SK-N-SH (cell line): Measurements from ENCODE around the gene B3GNT5. TPM values are rescaled to one million over a fixed set of nuclear protein-coding genes. Genes with fewer than 3 reads are reported as not detected.

Experiments
- CTCF ChIA-PET: fragments of 300-600, 350-600 bp; formaldehyde crosslinking; extraction: SDS; loops from one replicate; lab custom pipeline; 2021; lab: Yijun Ruan, JAX
- POLR2A ChIA-PET: fragments of 350-600 bp; sonication (Branson Sonifier 250); formaldehyde crosslinking; extraction: SDS; loops from one replicate; lab custom pipeline; 2020; ENCODE audit warnings: antibody characterized with exemption, inconsistent platforms; lab: Yijun Ruan, JAX
- DNase-seq: peaks from one replicate; pipeline ENCODE4 v3.0.0; 2012
- H2AFZ ChIP-seq: fragments of 200-600 bp; sonication (generic); 2 replicates; pipeline ENCODE4 v1.8.1; 2016; ENCODE audit warnings: antibody characterized with exemption, mild to moderate bottlenecking, low read depth
- H3F3A ChIP-seq: fragments of 200-600 bp; sonication (generic); replicated peaks from 2 replicates; pipeline ENCODE3; 2016; ENCODE audit warnings: antibody characterized with exemption, mild to moderate bottlenecking; ENCODE audit not compliant: insufficient read depth
- H3K27ac ChIP-seq, 2 experiments: fragments of 200-500 bp in 1 of 2; fragments of 200-600 bp in 1 of 2; sonication (Bioruptor generic) in 1 of 2; sonication (generic), shearing (Covaris generic) in 1 of 2; 2 replicates each; pipeline versions ENCODE4 v1.5.1 to v1.6.1; 2014 to 2016; ENCODE audit warnings: low read depth in 2 of 2, inconsistent platforms in 1 of 2, low read length in 1 of 2, mild to moderate bottlenecking in 1 of 2, mixed read lengths in 1 of 2
- H3K27me3 ChIP-seq: fragments of 200-600 bp; sonication (generic), shearing (Covaris generic); 2 replicates; pipeline ENCODE4 v1.6.1; 2016; ENCODE audit warnings: mixed run types; ENCODE audit not compliant: insufficient read depth
- H3K36me3 ChIP-seq, 2 experiments: fragments of 200-500 bp in 1 of 2; fragments of 200-600 bp in 1 of 2; sonication (Bioruptor generic) in 1 of 2; sonication (generic) in 1 of 2; replicated peaks in 1 of 2; 2 replicates each; pipeline versions ENCODE3 to v1.5.1; 2014 to 2016; ENCODE audit warnings: low read length in 1 of 2, mild to moderate bottlenecking in 1 of 2; ENCODE audit not compliant: insufficient read depth in 2 of 2, control insufficient read depth in 1 of 2
- H3K4me1 ChIP-seq, 2 experiments: fragments of 200-500 bp in 1 of 2; fragments of 200-600 bp in 1 of 2; sonication (Bioruptor generic) in 1 of 2; sonication (generic), shearing (Covaris generic) in 1 of 2; 2 replicates each; pipeline versions ENCODE4 v1.5.1 to v1.6.1; 2014 to 2016; ENCODE audit warnings: low read depth in 1 of 2, low read length in 1 of 2, mixed run types in 1 of 2; ENCODE audit not compliant: insufficient read depth in 2 of 2, control insufficient read depth in 1 of 2
- H3K4me2 ChIP-seq: fragments of 200-600 bp; sonication (generic), shearing (Covaris generic); 2 replicates; pipeline ENCODE4 v1.6.1; 2017; ENCODE audit warnings: mixed run types
- H3K4me3 ChIP-seq, 2 experiments: fragments of 200-500 bp in 1 of 2; fragments of 200-600 bp in 1 of 2; sonication (Bioruptor generic) in 1 of 2; sonication (generic), shearing (Covaris generic) in 1 of 2; 2 replicates each; pipeline versions ENCODE4 v1.5.1 to v1.8.1; 2014 to 2016; ENCODE audit warnings: low read depth in 2 of 2, inconsistent platforms in 1 of 2, low read length in 1 of 2, mild to moderate bottlenecking in 1 of 2, mixed read lengths in 1 of 2, moderate library complexity in 1 of 2
- H3K79me2 ChIP-seq: fragments of 200-600 bp; sonication (generic); 2 replicates; pipeline ENCODE4 v1.8.1; 2017; ENCODE audit warnings: mild to moderate bottlenecking; ENCODE audit not compliant: insufficient read depth
- H3K9ac ChIP-seq: fragments of 200-600 bp; sonication (generic); 2 replicates; pipeline ENCODE4 v1.6.1; 2017; ENCODE audit warnings: mixed run types
- H3K9me2 ChIP-seq: fragments of 200-600 bp; sonication (generic); 2 replicates; pipeline ENCODE4 v1.6.1; 2017; ENCODE audit warnings: mixed run types
- H3K9me3 ChIP-seq: fragments of 200-600 bp; sonication (generic); 2 replicates; pipeline ENCODE4 v1.6.1; 2017; ENCODE audit warnings: mixed run types, mild to moderate bottlenecking, moderate library complexity
- H4K20me1 ChIP-seq: fragments of 200-600 bp; sonication (generic); 2 replicates; pipeline ENCODE4 v1.6.1; 2017; ENCODE audit warnings: mild to moderate bottlenecking, mixed run types; ENCODE audit not compliant: insufficient read depth
- CHD2 ChIP-seq: fragments of 150-350 bp; IDR thresholded peaks from 2 replicates; pipeline ENCODE4 v1.6.1; 2018; ENCODE audit warnings: low read length; ENCODE audit not compliant: partially characterized antibody
- EZH2phosphoT487 ChIP-seq: fragments of 200-600 bp; sonication (generic); IDR thresholded peaks from 2 replicates; pipeline ENCODE4 v1.6.1; 2017; ENCODE audit warnings: low read depth, mixed run types, mild to moderate bottlenecking, antibody characterized with exemption, moderate library complexity, borderline replicate concordance
- FOXJ3 ChIP-seq: sonication (generic); formaldehyde crosslinking; IDR thresholded peaks from 2 replicates; pipeline ENCODE4 v1.5.1; 2020; ENCODE audit warnings: mild to moderate bottlenecking, missing genetic modification reagents
- GABPA ChIP-seq: IDR thresholded peaks from 2 replicates; pipeline ENCODE4 v1.4.0; 2012; ENCODE audit warnings: low read depth, mild to moderate bottlenecking
- MEF2A ChIP-seq: IDR thresholded peaks from 2 replicates; pipeline ENCODE4 v1.4.0; 2012; ENCODE audit warnings: low read depth, borderline replicate concordance
- NFIC ChIP-seq: IDR thresholded peaks from 2 replicates; pipeline ENCODE4 v1.4.0; 2012; ENCODE audit warnings: borderline replicate concordance
- NRF1 ChIP-seq: IDR thresholded peaks from 2 replicates; pipeline ENCODE4 v1.6.1; 2012; ENCODE audit warnings: low read depth, mild to moderate bottlenecking, low read length
- RCOR1 ChIP-seq: fragments of 150-350 bp; IDR thresholded peaks from 2 replicates; pipeline ENCODE4 v1.6.1; 2017; ENCODE audit warnings: antibody characterized with exemption, low read length
- RXRA ChIP-seq: IDR thresholded peaks from 2 replicates; pipeline ENCODE4 v1.4.0; 2012; ENCODE audit warnings: low read depth, mild to moderate bottlenecking, borderline replicate concordance
- SMC3 ChIP-seq: IDR thresholded peaks from 2 replicates; pipeline ENCODE4 v1.6.1; 2012; ENCODE audit warnings: low read depth, low read length, improper control_type of control experiment
- TAF1 ChIP-seq: IDR thresholded peaks from 2 replicates; pipeline ENCODE4 v1.6.1; 2012; ENCODE audit warnings: low read depth, mild to moderate bottlenecking, low read length, moderate library complexity, borderline replicate concordance
- TCF12 ChIP-seq: IDR thresholded peaks from 2 replicates; pipeline ENCODE4 v1.4.0; 2012
- TEAD4 ChIP-seq: IDR thresholded peaks from 2 replicates; pipeline ENCODE4 v1.4.0; 2012; ENCODE audit warnings: mild to moderate bottlenecking, borderline replicate concordance; ENCODE audit not compliant: insufficient read depth
- YY1 ChIP-seq: IDR thresholded peaks from 2 replicates; pipeline ENCODE4 v1.4.0; 2012; ENCODE audit warnings: low read depth, mild to moderate bottlenecking
- WGBS: methylation state at CpG from one replicate; pipeline ENCODE4 v1.1.6; 2017; ENCODE audit warnings: low lambda C conversion rate; 5-methylcytosine and 5-hydroxymethylcytosine counted together
- polyA plus RNA-seq, 3 experiments: library from polyadenylated mRNA; depleted of rRNA; stranded (reverse); fragments of >200 nt; gene quantifications; 2 replicates each; pipeline ENCODE4 v1.2.3, GENCODE V29; 2012
- TF ChIP-seq, protein P1 (sequence below): IDR thresholded peaks from 2 replicates; pipeline ENCODE4; 2012
- TF ChIP-seq, protein P2 (sequence below): fragments of 150-350 bp; IDR thresholded peaks from 2 replicates; pipeline ENCODE4 v1.6.1; 2016; ENCODE audit warnings: mild to moderate bottlenecking, low read depth, low read length
- TF ChIP-seq, protein P3 (sequence below): IDR thresholded peaks from 2 replicates; pipeline ENCODE4 v1.4.0; 2012; ENCODE audit warnings: low read depth, borderline replicate concordance

The B3GNT5 gene
- polyA plus RNA-seq, 1 of the 3 experiments (the other 2 are of a cell fraction), result 4.7 TPM

DNA sequence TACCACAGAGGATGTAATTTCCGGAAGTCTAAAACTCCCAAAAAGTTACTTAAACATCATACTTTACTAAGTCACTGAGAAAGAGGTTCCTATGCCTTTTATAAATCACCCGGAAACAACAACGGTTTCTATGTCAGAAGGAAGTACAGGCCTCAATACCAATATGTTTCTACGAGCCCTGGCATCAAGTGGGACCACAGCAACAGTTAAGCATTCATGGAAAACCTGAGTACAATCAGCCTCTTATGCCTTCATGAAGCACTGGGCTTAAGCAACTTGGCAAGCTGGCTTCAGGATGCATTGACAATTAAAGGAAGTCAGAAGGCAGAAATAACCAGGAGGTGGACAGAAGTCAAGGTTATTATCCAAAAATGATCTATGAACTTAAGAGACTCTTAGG, 19.1 kb upstream of the B3GNT5 start (continued):
- no peak for TF ChIP-seq TEAD4

DNA sequence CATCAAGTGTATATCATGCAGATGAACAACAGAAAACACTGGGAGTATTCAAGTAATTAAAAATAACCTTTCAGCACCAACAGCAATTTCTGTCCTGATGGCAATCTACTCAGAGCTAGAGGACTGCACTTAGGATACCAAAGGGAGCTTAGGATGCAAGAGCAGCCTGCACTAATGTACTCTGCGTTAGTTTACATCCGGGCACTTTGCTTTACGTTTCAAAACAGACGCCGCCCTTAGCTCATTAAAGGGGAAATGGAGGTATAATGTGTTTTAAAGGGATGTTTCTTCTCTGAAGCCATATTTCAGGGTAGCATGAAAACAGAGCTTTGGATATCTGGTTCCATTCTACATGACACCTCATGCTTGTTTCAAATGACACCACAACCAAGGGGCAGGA, 14.0 kb upstream of the B3GNT5 start:
- Histone ChIP-seq H3K79me2 (no peaks in the 10 kb centered on the region), H3K9ac (no peak overlapping the region), H3K9me2 (no peaks in the 10 kb centered on the region), H3K4me2 (no peak overlapping the region), H3K27me3 (no peaks in the 10 kb centered on the region), H3K36me3 (no peaks in the 10 kb centered on the region), H3K9me3 (no peaks in the 10 kb centered on the region), H3F3A (no peaks in the 10 kb centered on the region), H3K27ac (no peak overlapping the region), H3K4me3 (no peak overlapping the region), H3K4me1 (no peaks in the 10 kb centered on the region), H2AFZ (no peak overlapping the region), H4K20me1 (no peaks in the 10 kb centered on the region)
- TF ChIP-seq MEF2A, result no peak
- DNase-seq, result no peak
- ChIA-PET CTCF (no interaction called here), POLR2A (no interaction called here)
- WGBS, result 85% methylated on average over 5 of the region's 5 CpGs

DNA sequence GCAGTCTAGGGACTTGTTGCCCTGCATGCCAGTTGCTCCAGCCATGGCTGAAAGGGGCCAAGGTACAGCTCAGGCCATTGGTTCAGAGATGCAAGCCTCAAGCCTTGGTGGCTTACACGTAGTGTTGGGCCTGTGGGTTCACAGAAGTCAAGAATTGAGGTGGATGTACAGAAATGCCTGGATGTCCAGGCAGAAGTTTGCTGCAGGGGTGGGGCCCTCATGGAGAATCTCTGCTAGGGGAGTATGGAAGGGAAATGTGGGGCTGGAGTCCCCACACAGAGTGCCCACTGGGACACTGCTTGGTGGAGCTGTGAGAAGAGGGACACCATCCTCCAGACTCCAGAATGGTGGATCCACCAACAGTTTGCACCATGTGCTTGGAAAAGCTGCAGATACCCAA, 10.6 kb upstream of the B3GNT5 start:
- H3K4me3 ChIP-seq, result no peak overlapping the region
- H3K79me2 ChIP-seq, result no peaks in the 10 kb centered on the region
- H2AFZ ChIP-seq, result no peak overlapping the region
- H3K36me3 ChIP-seq, result no peaks in the 10 kb centered on the region
- no peaks in the 10 kb centered on the region for H3K27me3 ChIP-seq
- no peak overlapping the region for H3K27ac ChIP-seq
- H3K9me2 ChIP-seq, result no peaks in the 10 kb centered on the region
- ChIA-PET POLR2A (no interaction called here), CTCF (interaction anchor here (0.9 kb wide), 1 partner anchor 120 kb away, joined by 3 read pairs; no protein-coding TSS in a partner anchor)
- H3F3A ChIP-seq, result no peaks in the 10 kb centered on the region
- H4K20me1 ChIP-seq, result no peaks in the 10 kb centered on the region
- 22% methylated on average over 1 of the region's 1 CpG for WGBS
- H3K4me1 ChIP-seq, result no peaks in the 10 kb centered on the region; a peak in 1 of 4 replicates
- no peak for DNase-seq
- no peaks in the 10 kb centered on the region for H3K9me3 ChIP-seq
- H3K4me2 ChIP-seq, result no peak overlapping the region
- H3K9ac ChIP-seq, result no peak overlapping the region
- TF ChIP-seq RXRA (no peak), EZH2phosphoT487 (no peak), RCOR1 (no peak), NRF1 (no peak), GABPA (no peak), YY1 (no peak), FOXJ3 (no peak), NFIC (no peak), SMC3 (no peak), TAF1 (no peak), CHD2 (no peak), TCF12 (no peak)
- TF ChIP-seq, protein P1, sequence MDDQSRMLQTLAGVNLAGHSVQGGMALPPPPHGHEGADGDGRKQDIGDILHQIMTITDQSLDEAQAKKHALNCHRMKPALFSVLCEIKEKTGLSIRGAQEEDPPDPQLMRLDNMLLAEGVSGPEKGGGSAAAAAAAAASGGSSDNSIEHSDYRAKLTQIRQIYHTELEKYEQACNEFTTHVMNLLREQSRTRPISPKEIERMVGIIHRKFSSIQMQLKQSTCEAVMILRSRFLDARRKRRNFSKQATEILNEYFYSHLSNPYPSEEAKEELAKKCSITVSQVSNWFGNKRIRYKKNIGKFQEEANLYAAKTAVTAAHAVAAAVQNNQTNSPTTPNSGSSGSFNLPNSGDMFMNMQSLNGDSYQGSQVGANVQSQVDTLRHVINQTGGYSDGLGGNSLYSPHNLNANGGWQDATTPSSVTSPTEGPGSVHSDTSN, result no peak
- TF ChIP-seq, protein P2, sequence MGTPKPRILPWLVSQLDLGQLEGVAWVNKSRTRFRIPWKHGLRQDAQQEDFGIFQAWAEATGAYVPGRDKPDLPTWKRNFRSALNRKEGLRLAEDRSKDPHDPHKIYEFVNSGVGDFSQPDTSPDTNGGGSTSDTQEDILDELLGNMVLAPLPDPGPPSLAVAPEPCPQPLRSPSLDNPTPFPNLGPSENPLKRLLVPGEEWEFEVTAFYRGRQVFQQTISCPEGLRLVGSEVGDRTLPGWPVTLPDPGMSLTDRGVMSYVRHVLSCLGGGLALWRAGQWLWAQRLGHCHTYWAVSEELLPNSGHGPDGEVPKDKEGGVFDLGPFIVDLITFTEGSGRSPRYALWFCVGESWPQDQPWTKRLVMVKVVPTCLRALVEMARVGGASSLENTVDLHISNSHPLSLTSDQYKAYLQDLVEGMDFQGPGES, result no peak
- TF ChIP-seq, protein P3, sequence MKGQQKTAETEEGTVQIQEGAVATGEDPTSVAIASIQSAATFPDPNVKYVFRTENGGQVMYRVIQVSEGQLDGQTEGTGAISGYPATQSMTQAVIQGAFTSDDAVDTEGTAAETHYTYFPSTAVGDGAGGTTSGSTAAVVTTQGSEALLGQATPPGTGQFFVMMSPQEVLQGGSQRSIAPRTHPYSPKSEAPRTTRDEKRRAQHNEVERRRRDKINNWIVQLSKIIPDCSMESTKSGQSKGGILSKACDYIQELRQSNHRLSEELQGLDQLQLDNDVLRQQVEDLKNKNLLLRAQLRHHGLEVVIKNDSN, result no peak
